GM23338 (cell line): Measurements from ENCODE around the gene BHLHA9. TPM values are rescaled to one million over a fixed set of nuclear protein-coding genes. Genes with fewer than 3 reads are reported as not detected.

Experiments used
- ATAC-seq: fragments of 200-7000 bp; cut with Tn5 transposase; 3 replicates; pipeline ENCODE4 v1.9.1; 2020
- DNase-seq: peaks from one replicate; pipeline ENCODE4 v3.0.0-alpha.2; 2015; ENCODE audit warnings: low spot score
- H2AFZ ChIP-seq: fragments of 200-600 bp; sonication (generic); 2 replicates; pipeline ENCODE4 v1.8.0; 2016; ENCODE audit warnings: antibody characterized with exemption, mild to moderate bottlenecking, moderate library complexity
- H3F3A ChIP-seq: fragments of 200-600 bp; sonication (generic); replicated peaks from 2 replicates; pipeline ENCODE4 v1.8.0; 2017; ENCODE audit warnings: antibody characterized with exemption, mixed run types, low read depth
- H3K27ac ChIP-seq: fragments of 200-600 bp; sonication (generic); 2 replicates; pipeline ENCODE4 v1.6.1; 2016; ENCODE audit warnings: low read depth
- H3K27me3 ChIP-seq: fragments of 200-600 bp; sonication (generic); 2 replicates; pipeline ENCODE4 v1.8.0; 2016; ENCODE audit warnings: mild to moderate bottlenecking, mixed run types, moderate library complexity; ENCODE audit not compliant: insufficient read depth
- H3K36me3 ChIP-seq: fragments of 200-600 bp; sonication (generic); 2 replicates; pipeline ENCODE4 v1.8.0; 2016; ENCODE audit warnings: mild to moderate bottlenecking; ENCODE audit not compliant: insufficient read depth
- H3K4me1 ChIP-seq: fragments of 200-600 bp; sonication (generic); 2 replicates; pipeline ENCODE4 v1.8.0; 2016; ENCODE audit warnings: mild to moderate bottlenecking, moderate library complexity; ENCODE audit not compliant: insufficient read depth
- H3K4me2 ChIP-seq: fragments of 200-600 bp; sonication (generic); 2 replicates; pipeline ENCODE4 v1.7.1; 2017; ENCODE audit warnings: mixed run types
- H3K4me3 ChIP-seq: fragments of 200-600 bp; sonication (generic); 2 replicates; pipeline ENCODE4 v1.6.1; 2016; ENCODE audit warnings: mixed run types
- H3K79me2 ChIP-seq: fragments of 200-600 bp; sonication (generic); replicated peaks from 2 replicates; pipeline ENCODE4 v1.8.0; 2017; ENCODE audit warnings: mild to moderate bottlenecking; ENCODE audit not compliant: insufficient read depth
- H3K9me2 ChIP-seq: fragments of 200-600 bp; sonication (generic); 2 replicates; pipeline ENCODE4 v1.8.0; 2017; ENCODE audit not compliant: insufficient read depth
- H4K20me1 ChIP-seq: fragments of 200-600 bp; sonication (generic); replicated peaks from 2 replicates; pipeline ENCODE4 v1.8.0; 2017; ENCODE audit warnings: mild to moderate bottlenecking; ENCODE audit not compliant: insufficient read depth
- H3K27ac Mint-ChIP-seq: 2 replicates; pipeline ENCODE4 v1.8.0; 2020; ENCODE audit warnings: inconsistent platforms, mild to moderate bottlenecking, moderate library complexity, mixed read lengths
- H3K27me3 Mint-ChIP-seq: 3 replicates; pipeline ENCODE4 v1.8.0; 2022; ENCODE audit warnings: low read depth, mild to moderate bottlenecking, moderate library complexity, mixed read lengths, inconsistent platforms; ENCODE audit not compliant: insufficient read depth, poor library complexity
- H3K36me3 Mint-ChIP-seq: 3 replicates; pipeline ENCODE4 v1.8.0; 2021; ENCODE audit warnings: low read depth, mild to moderate bottlenecking, inconsistent platforms, moderate library complexity, mixed read lengths
- H3K4me1 Mint-ChIP-seq: 3 replicates; pipeline ENCODE4 v1.8.0; 2020; ENCODE audit warnings: mild to moderate bottlenecking, inconsistent platforms, mixed read lengths
- H3K4me3 Mint-ChIP-seq: 3 replicates; pipeline ENCODE4 v1.8.0; 2021; ENCODE audit warnings: moderate library complexity, mild to moderate bottlenecking, inconsistent platforms, mixed read lengths
- H3K9me3 Mint-ChIP-seq: 3 replicates; pipeline ENCODE4 v1.8.0; 2020; ENCODE audit warnings: moderate library complexity, mild to moderate bottlenecking, inconsistent platforms, mixed read lengths
- CREB1 ChIP-seq: fragments of 250-450 bp; sonication (Bioruptor Pico); IDR thresholded peaks from 2 replicates; pipeline ENCODE4 v1.5.0; 2020; ENCODE audit warnings: low read depth, mild to moderate bottlenecking, moderate library complexity
- EZH2 ChIP-seq: fragments of 200-600 bp; sonication (generic); IDR thresholded peaks from one replicate; pipeline ENCODE4 v1.8.0; 2017; ENCODE audit warnings: antibody characterized with exemption, mild to moderate bottlenecking, low read depth; ENCODE audit not compliant: unreplicated experiment
- EZH2phosphoT487 ChIP-seq: fragments of 200-600 bp; sonication (generic); IDR thresholded peaks from one replicate; pipeline ENCODE4 v1.8.1; 2018; ENCODE audit warnings: antibody characterized with exemption; ENCODE audit not compliant: unreplicated experiment
- JUNB ChIP-seq: IDR thresholded peaks from one replicate; pipeline ENCODE4 v1.6.1; 2016; ENCODE audit warnings: antibody characterized with exemption; ENCODE audit not compliant: unreplicated experiment
- NANOG ChIP-seq: IDR thresholded peaks from 2 replicates; pipeline ENCODE4 v1.6.1; 2016; ENCODE audit warnings: antibody characterized with exemption, borderline replicate concordance
- POLR2AphosphoS5 ChIP-seq: IDR thresholded peaks from 2 replicates; pipeline ENCODE4 v1.6.1; 2016; ENCODE audit warnings: antibody characterized with exemption, low read depth
- STAT1 ChIP-seq: IDR thresholded peaks from one replicate; pipeline ENCODE4 v1.6.1; 2016; ENCODE audit warnings: antibody characterized with exemption; ENCODE audit not compliant: unreplicated experiment
- ZNF114 ChIP-seq: fragments of 250-450 bp; sonication (Bioruptor Pico); IDR thresholded peaks from 2 replicates; pipeline ENCODE4 v1.5.0; 2020; ENCODE audit warnings: mild to moderate bottlenecking, moderate library complexity
- ZNF331 ChIP-seq: fragments of 250-450 bp; sonication (Bioruptor Pico); IDR thresholded peaks from 2 replicates; pipeline ENCODE4 v1.5.0; 2020; ENCODE audit warnings: low read depth, mild to moderate bottlenecking, moderate library complexity
- polyA plus RNA-seq: library from polyadenylated mRNA; unstranded; fragments of >200 nt; fragmentation: Nextera tagmentation; extraction: Ambion mirVana; gene quantifications from 2 replicates; pipeline ENCODE4 v1.2.1, GENCODE V29; 2016
- total RNA-seq: library from RNA; depleted of rRNA; stranded (reverse); fragments of >200 nt; shearing (Covaris generic); gene quantifications from 2 replicates; pipeline ENCODE4 v1.2.3, GENCODE V29; 2014
- TF ChIP-seq, protein P1 (sequence below): IDR thresholded peaks from one replicate; pipeline ENCODE4 v1.6.1; 2018; ENCODE audit warnings: antibody characterized with exemption; ENCODE audit not compliant: unreplicated experiment
- TF ChIP-seq, protein P2 (sequence below), 2 experiments: fragments of 200-600 bp in 1 of 2; sonication (generic) in 1 of 2; conservative IDR thresholded peaks; 2 replicates each; pipeline versions ENCODE4 v1.5.1 to v1.6.1; 2016 to 2017; ENCODE audit warnings: antibody characterized with exemption in 2 of 2, low read depth in 2 of 2, mild to moderate bottlenecking in 2 of 2, moderate library complexity in 1 of 2
- TF ChIP-seq, protein P3 (sequence below): fragments of 250-450 bp; sonication (Bioruptor Pico); IDR thresholded peaks from 2 replicates; pipeline ENCODE4 v1.5.0; 2020; ENCODE audit warnings: mild to moderate bottlenecking, moderate library complexity
- TF ChIP-seq, protein P4 (sequence below): IDR thresholded peaks from 2 replicates; pipeline ENCODE4 v1.6.1; 2016; ENCODE audit warnings: antibody characterized with exemption

Gene BHLHA9
- total and polyA plus RNA-seq, 2 experiments from 2014 or later, result 0.39 to 2.3 TPM

DNA sequence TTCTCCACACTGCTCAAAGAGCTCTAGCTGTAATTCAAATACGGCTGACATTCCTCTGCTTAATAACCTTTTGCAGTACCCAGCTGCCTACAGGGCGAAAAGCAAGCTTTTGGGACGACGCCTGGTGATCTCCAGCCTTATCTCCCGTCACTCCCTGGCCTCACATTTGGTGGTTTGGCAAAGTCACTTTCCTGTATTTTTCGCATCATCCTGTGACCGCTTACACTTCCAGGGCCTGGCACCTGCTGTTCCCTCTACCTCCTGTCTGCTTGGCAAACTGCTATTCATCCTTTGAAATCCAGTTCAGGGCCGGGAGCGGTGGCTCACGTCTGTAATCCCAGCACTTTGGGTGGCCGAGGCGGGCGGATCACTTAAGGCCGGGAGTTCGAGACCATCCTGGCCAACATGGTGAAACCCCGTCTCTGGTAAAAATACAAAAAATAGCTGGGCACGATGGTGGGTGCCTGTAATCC lies 2.7 kb upstream of the BHLHA9 start:
- H3K9me3 Mint-ChIP-seq, result no peaks in the 10 kb centered on the region
- 0 out of 2 replicates have a peak overlapping the region, but pooled peaks have one; percentile 7 for H3K27ac ChIP-seq
- H3K9me2 ChIP-seq, result no peaks in the 10 kb centered on the region
- H3K27ac Mint-ChIP-seq, result peak overlapping the region; percentile 5; the same call in 1 of the 2 replicates
- H3K4me3 ChIP-seq, result peak overlapping the region; percentile 85
- H3K36me3 ChIP-seq, result no peaks in the 10 kb centered on the region
- H3K4me3 Mint-ChIP-seq, result peak overlapping the region; percentile 83
- H3K36me3 Mint-ChIP-seq, result no peaks in the 10 kb centered on the region
- H3K27me3 ChIP-seq, result peaks cover 33% of the 10 kb centered on the region
- H3K4me2 ChIP-seq, result peak overlapping the region; percentile 88
- peaks cover 23% of the 10 kb centered on the region for H3K27me3 Mint-ChIP-seq
- H3K79me2 ChIP-seq, result no peaks in the 10 kb centered on the region
- H3F3A ChIP-seq, result peaks cover 11% of the 10 kb centered on the region
- H3K4me1 Mint-ChIP-seq, result peaks cover 7% of the 10 kb centered on the region; the same call in 2 of the 3 replicates
- DNase-seq (peak; percentile 36), ATAC-seq (no peak; the same call in 2 of the 3 replicates)
- peaks cover 19% of the 10 kb centered on the region; the same call in 1 of the 2 replicates for H3K4me1 ChIP-seq
- TF ChIP-seq JUNB (no peak), NANOG (no peak), EZH2phosphoT487 (no peak), STAT1 (no peak), ZNF331 (no peak), ZNF114 (CRISPR knock-in tag) (no peak), POLR2AphosphoS5 (no peak), EZH2 (no peak), CREB1 (CRISPR knock-in tag) (no peak)
- TF ChIP-seq, protein P1, sequence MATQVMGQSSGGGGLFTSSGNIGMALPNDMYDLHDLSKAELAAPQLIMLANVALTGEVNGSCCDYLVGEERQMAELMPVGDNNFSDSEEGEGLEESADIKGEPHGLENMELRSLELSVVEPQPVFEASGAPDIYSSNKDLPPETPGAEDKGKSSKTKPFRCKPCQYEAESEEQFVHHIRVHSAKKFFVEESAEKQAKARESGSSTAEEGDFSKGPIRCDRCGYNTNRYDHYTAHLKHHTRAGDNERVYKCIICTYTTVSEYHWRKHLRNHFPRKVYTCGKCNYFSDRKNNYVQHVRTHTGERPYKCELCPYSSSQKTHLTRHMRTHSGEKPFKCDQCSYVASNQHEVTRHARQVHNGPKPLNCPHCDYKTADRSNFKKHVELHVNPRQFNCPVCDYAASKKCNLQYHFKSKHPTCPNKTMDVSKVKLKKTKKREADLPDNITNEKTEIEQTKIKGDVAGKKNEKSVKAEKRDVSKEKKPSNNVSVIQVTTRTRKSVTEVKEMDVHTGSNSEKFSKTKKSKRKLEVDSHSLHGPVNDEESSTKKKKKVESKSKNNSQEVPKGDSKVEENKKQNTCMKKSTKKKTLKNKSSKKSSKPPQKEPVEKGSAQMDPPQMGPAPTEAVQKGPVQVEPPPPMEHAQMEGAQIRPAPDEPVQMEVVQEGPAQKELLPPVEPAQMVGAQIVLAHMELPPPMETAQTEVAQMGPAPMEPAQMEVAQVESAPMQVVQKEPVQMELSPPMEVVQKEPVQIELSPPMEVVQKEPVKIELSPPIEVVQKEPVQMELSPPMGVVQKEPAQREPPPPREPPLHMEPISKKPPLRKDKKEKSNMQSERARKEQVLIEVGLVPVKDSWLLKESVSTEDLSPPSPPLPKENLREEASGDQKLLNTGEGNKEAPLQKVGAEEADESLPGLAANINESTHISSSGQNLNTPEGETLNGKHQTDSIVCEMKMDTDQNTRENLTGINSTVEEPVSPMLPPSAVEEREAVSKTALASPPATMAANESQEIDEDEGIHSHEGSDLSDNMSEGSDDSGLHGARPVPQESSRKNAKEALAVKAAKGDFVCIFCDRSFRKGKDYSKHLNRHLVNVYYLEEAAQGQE, result no peak
- TF ChIP-seq, protein P2, sequence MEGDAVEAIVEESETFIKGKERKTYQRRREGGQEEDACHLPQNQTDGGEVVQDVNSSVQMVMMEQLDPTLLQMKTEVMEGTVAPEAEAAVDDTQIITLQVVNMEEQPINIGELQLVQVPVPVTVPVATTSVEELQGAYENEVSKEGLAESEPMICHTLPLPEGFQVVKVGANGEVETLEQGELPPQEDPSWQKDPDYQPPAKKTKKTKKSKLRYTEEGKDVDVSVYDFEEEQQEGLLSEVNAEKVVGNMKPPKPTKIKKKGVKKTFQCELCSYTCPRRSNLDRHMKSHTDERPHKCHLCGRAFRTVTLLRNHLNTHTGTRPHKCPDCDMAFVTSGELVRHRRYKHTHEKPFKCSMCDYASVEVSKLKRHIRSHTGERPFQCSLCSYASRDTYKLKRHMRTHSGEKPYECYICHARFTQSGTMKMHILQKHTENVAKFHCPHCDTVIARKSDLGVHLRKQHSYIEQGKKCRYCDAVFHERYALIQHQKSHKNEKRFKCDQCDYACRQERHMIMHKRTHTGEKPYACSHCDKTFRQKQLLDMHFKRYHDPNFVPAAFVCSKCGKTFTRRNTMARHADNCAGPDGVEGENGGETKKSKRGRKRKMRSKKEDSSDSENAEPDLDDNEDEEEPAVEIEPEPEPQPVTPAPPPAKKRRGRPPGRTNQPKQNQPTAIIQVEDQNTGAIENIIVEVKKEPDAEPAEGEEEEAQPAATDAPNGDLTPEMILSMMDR (conservative IDR thresholded peaks at IDR 0.05; ENCODE audit: low read depth in 2 of 2), result no peak
- TF ChIP-seq, protein P3, sequence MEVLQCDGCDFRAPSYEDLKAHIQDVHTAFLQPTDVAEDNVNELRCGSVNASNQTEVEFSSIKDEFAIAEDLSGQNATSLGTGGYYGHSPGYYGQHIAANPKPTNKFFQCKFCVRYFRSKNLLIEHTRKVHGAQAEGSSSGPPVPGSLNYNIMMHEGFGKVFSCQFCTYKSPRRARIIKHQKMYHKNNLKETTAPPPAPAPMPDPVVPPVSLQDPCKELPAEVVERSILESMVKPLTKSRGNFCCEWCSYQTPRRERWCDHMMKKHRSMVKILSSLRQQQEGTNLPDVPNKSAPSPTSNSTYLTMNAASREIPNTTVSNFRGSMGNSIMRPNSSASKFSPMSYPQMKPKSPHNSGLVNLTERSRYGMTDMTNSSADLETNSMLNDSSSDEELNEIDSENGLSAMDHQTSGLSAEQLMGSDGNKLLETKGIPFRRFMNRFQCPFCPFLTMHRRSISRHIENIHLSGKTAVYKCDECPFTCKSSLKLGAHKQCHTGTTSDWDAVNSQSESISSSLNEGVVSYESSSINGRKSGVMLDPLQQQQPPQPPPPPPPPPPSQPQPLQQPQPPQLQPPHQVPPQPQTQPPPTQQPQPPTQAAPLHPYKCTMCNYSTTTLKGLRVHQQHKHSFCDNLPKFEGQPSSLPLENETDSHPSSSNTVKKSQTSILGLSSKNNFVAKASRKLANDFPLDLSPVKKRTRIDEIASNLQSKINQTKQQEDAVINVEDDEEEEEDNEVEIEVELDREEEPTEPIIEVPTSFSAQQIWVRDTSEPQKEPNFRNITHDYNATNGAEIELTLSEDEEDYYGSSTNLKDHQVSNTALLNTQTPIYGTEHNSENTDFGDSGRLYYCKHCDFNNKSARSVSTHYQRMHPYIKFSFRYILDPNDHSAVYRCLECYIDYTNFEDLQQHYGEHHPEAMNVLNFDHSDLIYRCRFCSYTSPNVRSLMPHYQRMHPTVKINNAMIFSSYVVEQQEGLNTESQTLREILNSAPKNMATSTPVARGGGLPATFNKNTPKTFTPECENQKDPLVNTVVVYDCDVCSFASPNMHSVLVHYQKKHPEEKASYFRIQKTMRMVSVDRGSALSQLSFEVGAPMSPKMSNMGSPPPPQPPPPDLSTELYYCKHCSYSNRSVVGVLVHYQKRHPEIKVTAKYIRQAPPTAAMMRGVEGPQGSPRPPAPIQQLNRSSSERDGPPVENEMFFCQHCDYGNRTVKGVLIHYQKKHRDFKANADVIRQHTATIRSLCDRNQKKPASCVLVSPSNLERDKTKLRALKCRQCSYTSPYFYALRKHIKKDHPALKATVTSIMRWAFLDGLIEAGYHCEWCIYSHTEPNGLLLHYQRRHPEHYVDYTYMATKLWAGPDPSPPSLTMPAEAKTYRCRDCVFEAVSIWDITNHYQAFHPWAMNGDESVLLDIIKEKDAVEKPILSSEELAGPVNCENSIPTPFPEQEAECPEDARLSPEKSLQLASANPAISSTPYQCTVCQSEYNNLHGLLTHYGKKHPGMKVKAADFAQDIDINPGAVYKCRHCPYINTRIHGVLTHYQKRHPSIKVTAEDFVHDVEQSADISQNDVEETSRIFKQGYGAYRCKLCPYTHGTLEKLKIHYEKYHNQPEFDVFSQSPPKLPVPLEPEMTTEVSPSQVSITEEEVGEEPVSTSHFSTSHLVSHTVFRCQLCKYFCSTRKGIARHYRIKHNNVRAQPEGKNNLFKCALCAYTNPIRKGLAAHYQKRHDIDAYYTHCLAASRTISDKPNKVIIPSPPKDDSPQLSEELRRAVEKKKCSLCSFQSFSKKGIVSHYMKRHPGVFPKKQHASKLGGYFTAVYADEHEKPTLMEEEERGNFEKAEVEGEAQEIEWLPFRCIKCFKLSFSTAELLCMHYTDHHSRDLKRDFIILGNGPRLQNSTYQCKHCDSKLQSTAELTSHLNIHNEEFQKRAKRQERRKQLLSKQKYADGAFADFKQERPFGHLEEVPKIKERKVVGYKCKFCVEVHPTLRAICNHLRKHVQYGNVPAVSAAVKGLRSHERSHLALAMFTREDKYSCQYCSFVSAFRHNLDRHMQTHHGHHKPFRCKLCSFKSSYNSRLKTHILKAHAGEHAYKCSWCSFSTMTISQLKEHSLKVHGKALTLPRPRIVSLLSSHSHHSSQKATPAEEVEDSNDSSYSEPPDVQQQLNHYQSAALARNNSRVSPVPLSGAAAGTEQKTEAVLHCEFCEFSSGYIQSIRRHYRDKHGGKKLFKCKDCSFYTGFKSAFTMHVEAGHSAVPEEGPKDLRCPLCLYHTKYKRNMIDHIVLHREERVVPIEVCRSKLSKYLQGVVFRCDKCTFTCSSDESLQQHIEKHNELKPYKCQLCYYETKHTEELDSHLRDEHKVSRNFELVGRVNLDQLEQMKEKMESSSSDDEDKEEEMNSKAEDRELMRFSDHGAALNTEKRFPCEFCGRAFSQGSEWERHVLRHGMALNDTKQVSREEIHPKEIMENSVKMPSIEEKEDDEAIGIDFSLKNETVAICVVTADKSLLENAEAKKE, result no peak
- TF ChIP-seq, protein P4, sequence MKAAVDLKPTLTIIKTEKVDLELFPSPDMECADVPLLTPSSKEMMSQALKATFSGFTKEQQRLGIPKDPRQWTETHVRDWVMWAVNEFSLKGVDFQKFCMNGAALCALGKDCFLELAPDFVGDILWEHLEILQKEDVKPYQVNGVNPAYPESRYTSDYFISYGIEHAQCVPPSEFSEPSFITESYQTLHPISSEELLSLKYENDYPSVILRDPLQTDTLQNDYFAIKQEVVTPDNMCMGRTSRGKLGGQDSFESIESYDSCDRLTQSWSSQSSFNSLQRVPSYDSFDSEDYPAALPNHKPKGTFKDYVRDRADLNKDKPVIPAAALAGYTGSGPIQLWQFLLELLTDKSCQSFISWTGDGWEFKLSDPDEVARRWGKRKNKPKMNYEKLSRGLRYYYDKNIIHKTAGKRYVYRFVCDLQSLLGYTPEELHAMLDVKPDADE, result no peak
- H2AFZ ChIP-seq, result peak overlapping the region; percentile 98
- no peaks in the 10 kb centered on the region for H4K20me1 ChIP-seq
